Liver (tissue), 9 donors: Measurements from ENCODE around the gene SEPTIN8. TPM values are rescaled to one million over a fixed set of nuclear protein-coding genes. Genes with fewer than 3 reads are reported as not detected.

Experiments used
- DNase-seq: peaks from one replicate; pipeline ENCODE4 v3.0.0-alpha.2; 2017; ENCODE audit warnings: low spot score
- H3K27ac ChIP-seq, 2 donors: one replicate each; pipeline ENCODE4 v1.7.0; 2013; ENCODE audit warnings: inconsistent platforms in 2 of 2, low read length in 2 of 2, control low read depth in 1 of 2, low read depth in 1 of 2, mild to moderate bottlenecking in 1 of 2
- H3K27me3 ChIP-seq, 4 donors: one replicate each; pipeline versions ENCODE4 v1.6.1 to v1.7.0; 2013; ENCODE audit warnings: low read length in 3 of 4, inconsistent platforms in 1 of 4, mild to moderate bottlenecking in 1 of 4, moderate library complexity in 1 of 4; ENCODE audit not compliant: control insufficient read depth in 4 of 4, insufficient read depth in 4 of 4
- H3K36me3 ChIP-seq, 4 donors: one replicate each; pipeline versions ENCODE4 v1.6.1 to v1.7.0; 2013; ENCODE audit warnings: low read length in 3 of 4, mild to moderate bottlenecking in 3 of 4, low read depth in 1 of 4, moderate library complexity in 1 of 4; ENCODE audit not compliant: control insufficient read depth in 4 of 4, insufficient read depth in 3 of 4
- H3K4me1 ChIP-seq, 4 donors: one replicate each; pipeline versions ENCODE4 v1.6.1 to v1.7.0; 2013; ENCODE audit warnings: low read length in 3 of 4, mild to moderate bottlenecking in 3 of 4, moderate library complexity in 1 of 4; ENCODE audit not compliant: control insufficient read depth in 4 of 4, insufficient read depth in 4 of 4
- H3K4me3 ChIP-seq, 3 donors: one replicate each; pipeline versions ENCODE4 v1.6.1 to v1.7.0; 2013; ENCODE audit warnings: low read length in 3 of 3, control low read depth in 1 of 3, low read depth in 1 of 3, mild to moderate bottlenecking in 1 of 3
- H3K9ac ChIP-seq, 2 donors: one replicate each; pipeline ENCODE4 v1.7.0; 2013; ENCODE audit warnings: low read length in 2 of 2, mild to moderate bottlenecking in 2 of 2, moderate library complexity in 2 of 2, control low read depth in 1 of 2, low read depth in 1 of 2
- H3K9me3 ChIP-seq, 4 donors: one replicate each; pipeline versions ENCODE4 v1.6.1 to v1.7.0; 2013; ENCODE audit warnings: low read length in 3 of 4; ENCODE audit not compliant: control insufficient read depth in 4 of 4
- ATF3 ChIP-seq: IDR thresholded peaks from 2 replicates; pipeline ENCODE4 v1.6.1; 2016; ENCODE audit warnings: antibody characterized with exemption
- EGR1 ChIP-seq, 2 donors: IDR thresholded peaks; 2 replicates each; pipeline ENCODE4 v1.6.1; 2016 to 2018; ENCODE audit warnings: antibody characterized with exemption in 2 of 2, low read depth in 2 of 2
- FOXA1 ChIP-seq: IDR thresholded peaks from 2 replicates; pipeline ENCODE4 v1.6.1; 2016; ENCODE audit warnings: antibody characterized with exemption
- FOXA2 ChIP-seq: IDR thresholded peaks from 2 replicates; pipeline ENCODE4 v1.6.1; 2016; ENCODE audit warnings: antibody characterized with exemption
- GABPA ChIP-seq, 2 donors: IDR thresholded peaks in 1 of 2; conservative IDR thresholded peaks in 1 of 2; 2 replicates each; pipeline ENCODE4 v1.6.1; 2016; ENCODE audit warnings: antibody characterized with exemption in 2 of 2, mild to moderate bottlenecking in 1 of 2, moderate library complexity in 1 of 2
- HNF4A ChIP-seq, 2 donors: conservative IDR thresholded peaks; 2 replicates each; pipeline ENCODE4 v1.6.1; 2016; ENCODE audit warnings: antibody characterized with exemption in 2 of 2, mild to moderate bottlenecking in 2 of 2
- HNF4G ChIP-seq: IDR thresholded peaks from 2 replicates; pipeline ENCODE4 v1.6.1; 2016; ENCODE audit warnings: antibody characterized with exemption
- JUND ChIP-seq, 2 donors: IDR thresholded peaks; 2 replicates each; pipeline ENCODE4 v1.6.1; 2016; ENCODE audit warnings: antibody characterized with exemption in 2 of 2
- MAX ChIP-seq: IDR thresholded peaks from 2 replicates; pipeline ENCODE4 v1.6.1; 2016; ENCODE audit warnings: antibody characterized with exemption
- NR2F2 ChIP-seq: IDR thresholded peaks from 2 replicates; pipeline ENCODE4 v1.6.1; 2016; ENCODE audit warnings: antibody characterized with exemption
- RAD21 ChIP-seq, 2 donors: IDR thresholded peaks; 2 replicates each; pipeline ENCODE4 v1.6.1; 2016; ENCODE audit warnings: antibody characterized with exemption in 2 of 2, mild to moderate bottlenecking in 2 of 2
- RXRA ChIP-seq, 2 donors: IDR thresholded peaks; 2 replicates each; pipeline ENCODE4 v1.6.1; 2017 to 2018; ENCODE audit warnings: antibody characterized with exemption in 2 of 2, mild to moderate bottlenecking in 1 of 2
- SP1 ChIP-seq: IDR thresholded peaks from 2 replicates; pipeline ENCODE4 v1.6.1; 2018; ENCODE audit warnings: antibody characterized with exemption, mild to moderate bottlenecking
- TAF1 ChIP-seq: conservative IDR thresholded peaks from 2 replicates; pipeline ENCODE4 v1.6.1; 2016; ENCODE audit warnings: antibody characterized with exemption, mild to moderate bottlenecking
- YY1 ChIP-seq: IDR thresholded peaks from 2 replicates; pipeline ENCODE4 v1.6.1; 2016; ENCODE audit warnings: antibody characterized with exemption, mild to moderate bottlenecking
- ZBTB33 ChIP-seq: IDR thresholded peaks from 2 replicates; pipeline ENCODE4 v1.6.1; 2016; ENCODE audit warnings: antibody characterized with exemption
- WGBS: extraction: QIAGEN DNeasy Blood & Tissue Kit; methylation state at CpG from one replicate; pipeline ENCODE4 v1.1.7; 2013; 5-methylcytosine and 5-hydroxymethylcytosine counted together
- polyA plus RNA-seq, 2 donors: library from polyadenylated mRNA; stranded (reverse) in 1 of 2; unstranded in 1 of 2; fragments of 200-250 nt in 1 of 2; fragments of >200 nt in 1 of 2; fragmentation: Nextera tagmentation in 1 of 2; extraction: Ambion mirVana in 1 of 2; gene quantifications; one replicate each; pipeline versions ENCODE4 v1.2.1 to v1.2.3, GENCODE V29; 2013 to 2015
- total RNA-seq, 2 donors: library from RNA; depleted of rRNA; stranded (reverse); fragments of >200 nt; gene quantifications; one replicate each; pipeline ENCODE4 v1.2.3, GENCODE V29; 2014
- TF ChIP-seq, protein P1 (sequence below): fragments of 150-350 bp; IDR thresholded peaks from 2 replicates; pipeline ENCODE4 v1.5.1; 2017; ENCODE audit warnings: improper control_type of control experiment, low read depth, low read length; ENCODE audit not compliant: missing input control
- TF ChIP-seq, protein P2 (sequence below): IDR thresholded peaks from 2 replicates; pipeline ENCODE4 v1.6.1; 2016; ENCODE audit warnings: antibody characterized with exemption, mild to moderate bottlenecking
- donor health status: healthy.
- donor health status: healthy.
- donor health status: healthy.
- donor health status: healthy.
- donor health status: healthy.

SEPTIN8 gene
- total and polyA plus RNA-seq, 4 donors: 4.7 to 16.5 (median 9.8) TPM

GRCh38 chr5:132780577-132780976, 3.5 kb upstream of the SEPTIN8 start:
- Histone ChIP-seq H3K4me1 (peaks cover 3 to 19% (median 7%) of the 10 kb centered on the region in 4 donors), H3K9ac (no peak overlapping the region), H3K9me3 (no peaks in the 10 kb centered on the region), H3K27me3 (no peaks in the 10 kb centered on the region), H3K27ac (no peak overlapping the region), H3K36me3 (no peaks in the 10 kb centered on the region), H3K4me3 (no peak overlapping the region)
- no peak for TF ChIP-seq HNF4A (conservative IDR thresholded peaks at IDR 0.05)
- no peak for TF ChIP-seq TAF1
- TF ChIP-seq FOXA2: no peak
- no peak for TF ChIP-seq RAD21 (IDR thresholded peaks at IDR 0.05)
- TF ChIP-seq GABPA (IDR thresholded peaks at IDR 0.05 in 1 of 2, conservative IDR thresholded peaks at IDR 0.05 in 1 of 2): no peak
- no peak for TF ChIP-seq SP1
- TF ChIP-seq FOXA1: no peak
- TF ChIP-seq MAX: no peak
- TF ChIP-seq JUND (IDR thresholded peaks at IDR 0.05): no peak
- TF ChIP-seq ATF3: no peak
- no peak for TF ChIP-seq ZBTB33
- TF ChIP-seq, protein P1, sequence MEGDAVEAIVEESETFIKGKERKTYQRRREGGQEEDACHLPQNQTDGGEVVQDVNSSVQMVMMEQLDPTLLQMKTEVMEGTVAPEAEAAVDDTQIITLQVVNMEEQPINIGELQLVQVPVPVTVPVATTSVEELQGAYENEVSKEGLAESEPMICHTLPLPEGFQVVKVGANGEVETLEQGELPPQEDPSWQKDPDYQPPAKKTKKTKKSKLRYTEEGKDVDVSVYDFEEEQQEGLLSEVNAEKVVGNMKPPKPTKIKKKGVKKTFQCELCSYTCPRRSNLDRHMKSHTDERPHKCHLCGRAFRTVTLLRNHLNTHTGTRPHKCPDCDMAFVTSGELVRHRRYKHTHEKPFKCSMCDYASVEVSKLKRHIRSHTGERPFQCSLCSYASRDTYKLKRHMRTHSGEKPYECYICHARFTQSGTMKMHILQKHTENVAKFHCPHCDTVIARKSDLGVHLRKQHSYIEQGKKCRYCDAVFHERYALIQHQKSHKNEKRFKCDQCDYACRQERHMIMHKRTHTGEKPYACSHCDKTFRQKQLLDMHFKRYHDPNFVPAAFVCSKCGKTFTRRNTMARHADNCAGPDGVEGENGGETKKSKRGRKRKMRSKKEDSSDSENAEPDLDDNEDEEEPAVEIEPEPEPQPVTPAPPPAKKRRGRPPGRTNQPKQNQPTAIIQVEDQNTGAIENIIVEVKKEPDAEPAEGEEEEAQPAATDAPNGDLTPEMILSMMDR: no peak
- TF ChIP-seq EGR1 (IDR thresholded peaks at IDR 0.05; ENCODE audit: low read depth in 2 of 2): no peak
- TF ChIP-seq NR2F2: no peak
- TF ChIP-seq HNF4G: no peak
- TF ChIP-seq, protein P2, sequence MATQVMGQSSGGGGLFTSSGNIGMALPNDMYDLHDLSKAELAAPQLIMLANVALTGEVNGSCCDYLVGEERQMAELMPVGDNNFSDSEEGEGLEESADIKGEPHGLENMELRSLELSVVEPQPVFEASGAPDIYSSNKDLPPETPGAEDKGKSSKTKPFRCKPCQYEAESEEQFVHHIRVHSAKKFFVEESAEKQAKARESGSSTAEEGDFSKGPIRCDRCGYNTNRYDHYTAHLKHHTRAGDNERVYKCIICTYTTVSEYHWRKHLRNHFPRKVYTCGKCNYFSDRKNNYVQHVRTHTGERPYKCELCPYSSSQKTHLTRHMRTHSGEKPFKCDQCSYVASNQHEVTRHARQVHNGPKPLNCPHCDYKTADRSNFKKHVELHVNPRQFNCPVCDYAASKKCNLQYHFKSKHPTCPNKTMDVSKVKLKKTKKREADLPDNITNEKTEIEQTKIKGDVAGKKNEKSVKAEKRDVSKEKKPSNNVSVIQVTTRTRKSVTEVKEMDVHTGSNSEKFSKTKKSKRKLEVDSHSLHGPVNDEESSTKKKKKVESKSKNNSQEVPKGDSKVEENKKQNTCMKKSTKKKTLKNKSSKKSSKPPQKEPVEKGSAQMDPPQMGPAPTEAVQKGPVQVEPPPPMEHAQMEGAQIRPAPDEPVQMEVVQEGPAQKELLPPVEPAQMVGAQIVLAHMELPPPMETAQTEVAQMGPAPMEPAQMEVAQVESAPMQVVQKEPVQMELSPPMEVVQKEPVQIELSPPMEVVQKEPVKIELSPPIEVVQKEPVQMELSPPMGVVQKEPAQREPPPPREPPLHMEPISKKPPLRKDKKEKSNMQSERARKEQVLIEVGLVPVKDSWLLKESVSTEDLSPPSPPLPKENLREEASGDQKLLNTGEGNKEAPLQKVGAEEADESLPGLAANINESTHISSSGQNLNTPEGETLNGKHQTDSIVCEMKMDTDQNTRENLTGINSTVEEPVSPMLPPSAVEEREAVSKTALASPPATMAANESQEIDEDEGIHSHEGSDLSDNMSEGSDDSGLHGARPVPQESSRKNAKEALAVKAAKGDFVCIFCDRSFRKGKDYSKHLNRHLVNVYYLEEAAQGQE: no peak
- TF ChIP-seq RXRA (IDR thresholded peaks at IDR 0.05): no peak
- no peak for TF ChIP-seq YY1
- 96% methylated on average over 1 of the region's 1 CpG for WGBS
- DNase-seq: no peak
